Esophagus squamous epithelium (tissue), 4 donors: ENCODE data around the gene CACNA2D3.

ENCODE experiments used
- POLR2A ChIP-seq, 4 donors: fragments of 450-650 bp; IDR thresholded peaks; one replicate each; pipeline ENCODE4 v1.6.1; 2017; ENCODE audit warnings: antibody characterized with exemption in 4 of 4, mild to moderate bottlenecking in 4 of 4, moderate library complexity in 3 of 4
- TF ChIP-seq, protein P1 (sequence below), 6 experiments: fragments of 450-650 bp in 4 of 6; fragments of 200-600 bp in 2 of 6; sonication (generic) in 2 of 6; IDR thresholded peaks; one replicate each; pipeline ENCODE4 v1.5.1; 2016 to 2019; ENCODE audit warnings: antibody characterized with exemption in 6 of 6, mild to moderate bottlenecking in 4 of 6, moderate library complexity in 4 of 6

DNA sequence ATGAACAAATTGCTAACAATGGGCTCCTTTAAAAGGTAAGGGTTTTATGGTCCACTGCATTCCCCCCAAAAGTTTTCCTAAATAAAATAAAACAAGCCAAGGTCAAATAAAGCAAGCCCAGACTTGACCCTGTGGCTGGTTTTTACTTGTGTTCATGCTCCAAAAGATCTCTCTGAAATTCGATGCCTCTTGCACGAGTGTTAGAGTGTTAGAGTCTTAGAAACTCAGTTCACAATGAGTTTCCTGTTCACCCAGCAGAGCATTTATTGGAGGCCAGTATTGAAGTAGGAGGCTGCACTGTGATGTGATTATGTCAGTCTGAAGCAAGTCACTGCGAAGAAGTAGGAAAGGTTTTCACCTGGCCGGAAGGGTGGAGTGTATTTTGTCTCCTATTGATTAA lies 865.4 kb downstream of the CACNA2D3 start:
- TF ChIP-seq POLR2A (IDR thresholded peaks at IDR 0.05), result no peak
- TF ChIP-seq, protein P1, sequence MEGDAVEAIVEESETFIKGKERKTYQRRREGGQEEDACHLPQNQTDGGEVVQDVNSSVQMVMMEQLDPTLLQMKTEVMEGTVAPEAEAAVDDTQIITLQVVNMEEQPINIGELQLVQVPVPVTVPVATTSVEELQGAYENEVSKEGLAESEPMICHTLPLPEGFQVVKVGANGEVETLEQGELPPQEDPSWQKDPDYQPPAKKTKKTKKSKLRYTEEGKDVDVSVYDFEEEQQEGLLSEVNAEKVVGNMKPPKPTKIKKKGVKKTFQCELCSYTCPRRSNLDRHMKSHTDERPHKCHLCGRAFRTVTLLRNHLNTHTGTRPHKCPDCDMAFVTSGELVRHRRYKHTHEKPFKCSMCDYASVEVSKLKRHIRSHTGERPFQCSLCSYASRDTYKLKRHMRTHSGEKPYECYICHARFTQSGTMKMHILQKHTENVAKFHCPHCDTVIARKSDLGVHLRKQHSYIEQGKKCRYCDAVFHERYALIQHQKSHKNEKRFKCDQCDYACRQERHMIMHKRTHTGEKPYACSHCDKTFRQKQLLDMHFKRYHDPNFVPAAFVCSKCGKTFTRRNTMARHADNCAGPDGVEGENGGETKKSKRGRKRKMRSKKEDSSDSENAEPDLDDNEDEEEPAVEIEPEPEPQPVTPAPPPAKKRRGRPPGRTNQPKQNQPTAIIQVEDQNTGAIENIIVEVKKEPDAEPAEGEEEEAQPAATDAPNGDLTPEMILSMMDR (IDR thresholded peaks at IDR 0.05), result no peak
